Small intestine (tissue), 7 donors: ENCODE measurements around the gene CCDC3. TPM values are rescaled to one million over a fixed set of nuclear protein-coding genes. Genes with fewer than 3 reads are reported as not detected.

Experiments used
- DNase-seq, 2 donors: peaks; one replicate each; pipeline versions ENCODE4 v3.0.0 to v3.0.0-alpha.2; 2013
- FAIRE-seq: peaks from 2 replicates; lab custom pipeline; 2012; peaks lifted over from hg19 to GRCh38; lab: Jason Lieb, UNC
- H3K27ac ChIP-seq, 3 donors: one replicate each; pipeline ENCODE4 v1.5.1; 2013; ENCODE audit warnings: low read length in 2 of 3, mild to moderate bottlenecking in 2 of 3, control low read depth in 1 of 3, inconsistent platforms in 1 of 3, low read depth in 1 of 3, moderate library complexity in 1 of 3
- H3K27me3 ChIP-seq, 3 donors: one replicate each; pipeline ENCODE4 v1.6.1; 2013; ENCODE audit warnings: low read length in 3 of 3, inconsistent platforms in 1 of 3; ENCODE audit not compliant: control insufficient read depth in 3 of 3, insufficient read depth in 3 of 3
- H3K36me3 ChIP-seq, 3 donors: one replicate each; pipeline ENCODE4 v1.6.1; 2013; ENCODE audit warnings: low read length in 3 of 3, inconsistent platforms in 1 of 3, low read depth in 1 of 3, mild to moderate bottlenecking in 1 of 3, moderate library complexity in 1 of 3; ENCODE audit not compliant: control insufficient read depth in 3 of 3, insufficient read depth in 2 of 3
- H3K4me1 ChIP-seq, 3 donors: one replicate each; pipeline ENCODE4 v1.6.1; 2013; ENCODE audit warnings: low read length in 2 of 3, inconsistent platforms in 1 of 3, low read depth in 1 of 3, mild to moderate bottlenecking in 1 of 3, moderate library complexity in 1 of 3; ENCODE audit not compliant: control insufficient read depth in 3 of 3, insufficient read depth in 2 of 3
- H3K4me3 ChIP-seq, 3 donors: one replicate each; pipeline ENCODE4 v1.5.1; 2013; ENCODE audit warnings: low read length in 3 of 3, control low read depth in 1 of 3, inconsistent platforms in 1 of 3, low read depth in 1 of 3, mild to moderate bottlenecking in 1 of 3, moderate library complexity in 1 of 3
- H3K9me3 ChIP-seq, 2 donors: one replicate each; pipeline ENCODE4 v1.6.1; 2013; ENCODE audit warnings: low read depth in 1 of 2, low read length in 1 of 2; ENCODE audit not compliant: control insufficient read depth in 2 of 2, insufficient read depth in 1 of 2
- WGBS, 3 donors: extraction: QIAGEN DNeasy Blood & Tissue Kit; methylation state at CpG; one replicate each; pipeline ENCODE4 v1.1.7; 2013; 5-methylcytosine and 5-hydroxymethylcytosine counted together
- polyA plus RNA-seq, 4 donors: library from polyadenylated mRNA; stranded (reverse) in 3 of 4; unstranded in 1 of 4; fragments of 200-250 nt in 3 of 4; fragments of 120-200 nt in 1 of 4; gene quantifications; one replicate each; pipeline versions ENCODE4 v1.2.1 to v1.2.3, GENCODE V29; 2013
- donor health status: healthy with polysubstance abuse.
- donor health status: control.
- donor health status: control.
- donor health status: Bipolar disorder and iron deficiency.
- donor health status: healthy.

The CCDC3 gene
- polyA plus RNA-seq, 4 donors: 0.22 to 8.7 (median 4.1) TPM

DNA sequence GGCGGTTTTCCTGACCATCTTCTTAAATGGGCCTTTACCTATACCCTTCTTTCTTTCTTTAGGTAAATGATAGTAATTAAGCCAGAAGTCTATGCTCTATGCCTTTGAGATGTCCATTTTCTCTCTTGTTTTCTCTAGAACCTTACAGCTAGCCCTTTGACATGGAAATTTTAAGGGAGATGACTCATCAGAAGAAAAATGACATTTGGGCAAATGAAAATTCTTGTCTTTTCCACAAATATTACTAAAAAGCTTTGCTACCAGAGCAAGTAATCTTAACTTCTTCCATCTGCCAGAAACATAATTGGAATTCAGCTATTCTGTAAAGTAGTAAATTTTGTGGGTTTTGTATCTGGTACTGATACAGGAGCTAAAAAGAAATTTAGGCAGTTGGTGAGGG lies 59.5 kb downstream of the CCDC3 start:
- Histone ChIP-seq H3K27me3 (no peaks in the 10 kb centered on the region), H3K9me3 (no peaks in the 10 kb centered on the region), H3K4me1 (no peaks in the 10 kb centered on the region), H3K4me3 (no peak overlapping the region), H3K27ac (no peak overlapping the region), H3K36me3 (no peaks in the 10 kb centered on the region)
- DNase-seq: no peak
- WGBS, 3 donors: 89 to 97% (median 93%) methylated on average over 1 of the region's 1 CpG
- no peak for FAIRE-seq

DNA sequence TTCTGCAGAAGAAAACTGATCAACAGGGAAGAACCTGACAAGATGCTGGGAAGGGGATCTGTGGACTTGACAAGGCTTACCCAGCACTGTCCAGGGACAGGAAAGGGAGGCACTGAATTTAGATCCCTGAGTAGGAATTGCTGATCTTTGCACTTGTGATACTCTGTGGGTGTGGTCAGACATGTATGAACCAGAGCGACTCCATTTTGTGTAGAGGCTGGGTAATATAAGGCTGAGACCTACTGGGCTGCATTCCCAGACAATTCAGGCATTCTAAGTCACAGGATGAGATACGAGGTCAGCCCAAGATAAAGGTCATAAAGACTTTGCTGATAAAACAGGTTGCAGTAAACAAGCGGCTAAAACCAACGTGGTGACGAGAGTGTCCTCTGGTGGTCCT lies 60.7 kb downstream of the CCDC3 start:
- H3K27me3 ChIP-seq: no peaks in the 10 kb centered on the region
- no peak overlapping the region for H3K4me3 ChIP-seq
- DNase-seq (no peak), FAIRE-seq (no peak)
- H3K4me1 ChIP-seq: no peaks in the 10 kb centered on the region
- no peaks in the 10 kb centered on the region for H3K36me3 ChIP-seq
- 52 to 69% (median 55%) methylated on average over 5 of the region's 5 CpGs for WGBS, 3 donors
- H3K9me3 ChIP-seq: no peaks in the 10 kb centered on the region
- no peak overlapping the region for H3K27ac ChIP-seq

GRCh38 chr10:12938271-12938670 lies 63.2 kb downstream of the CCDC3 start:
- H3K9me3 ChIP-seq: no peaks in the 10 kb centered on the region
- FAIRE-seq (no peak), DNase-seq (no peak)
- H3K27ac ChIP-seq: no peak overlapping the region
- WGBS, 3 donors: 57 to 60% (median 60%) methylated on average over 4 of the region's 4 CpGs
- no peaks in the 10 kb centered on the region for H3K27me3 ChIP-seq
- no peak overlapping the region for H3K4me3 ChIP-seq
- H3K36me3 ChIP-seq: no peaks in the 10 kb centered on the region
- no peaks in the 10 kb centered on the region for H3K4me1 ChIP-seq

GRCh38 chr10:12937527-12937926 lies 64.0 kb downstream of the CCDC3 start:
- no peaks in the 10 kb centered on the region for H3K4me1 ChIP-seq
- FAIRE-seq (no peak), DNase-seq (no peak)
- H3K27ac ChIP-seq: no peak overlapping the region
- no peaks in the 10 kb centered on the region for H3K9me3 ChIP-seq
- no peak overlapping the region for H3K4me3 ChIP-seq
- no peaks in the 10 kb centered on the region for H3K36me3 ChIP-seq
- 75 to 87% (median 80%) methylated on average over 3 of the region's 3 CpGs for WGBS, 3 donors
- H3K27me3 ChIP-seq: no peaks in the 10 kb centered on the region

GRCh38 chr10:12934777-12935176 lies 66.7 kb downstream of the CCDC3 start:
- DNase-seq (peak in 1 of 2 donors; percentile 29), FAIRE-seq (no peak)
- no peak overlapping the region for H3K4me3 ChIP-seq
- H3K27me3 ChIP-seq: no peaks in the 10 kb centered on the region
- H3K36me3 ChIP-seq: no peaks in the 10 kb centered on the region
- no peak overlapping the region for H3K27ac ChIP-seq
- H3K9me3 ChIP-seq: no peaks in the 10 kb centered on the region
- 83 to 90% (median 85%) methylated on average over 4 of the region's 4 CpGs for WGBS, 3 donors
- no peaks in the 10 kb centered on the region for H3K4me1 ChIP-seq

- FAIRE-seq (no peak), DNase-seq (no peak)
- no peak overlapping the region for H3K4me3 ChIP-seq
- H3K36me3 ChIP-seq: no peaks in the 10 kb centered on the region
- 58 to 75% (median 63%) methylated on average over 2 of the region's 2 CpGs for WGBS, 3 donors
- no peaks in the 10 kb centered on the region for H3K4me1 ChIP-seq
- no peak overlapping the region for H3K27ac ChIP-seq
- peaks cover 0 to 2% (median 0%) of the 10 kb centered on the region in 3 donors for H3K27me3 ChIP-seq
- H3K9me3 ChIP-seq: no peaks in the 10 kb centered on the region
Observed at GRCh38 chr10:12929381-12929780, 72.1 kb downstream of the CCDC3 start.

DNA sequence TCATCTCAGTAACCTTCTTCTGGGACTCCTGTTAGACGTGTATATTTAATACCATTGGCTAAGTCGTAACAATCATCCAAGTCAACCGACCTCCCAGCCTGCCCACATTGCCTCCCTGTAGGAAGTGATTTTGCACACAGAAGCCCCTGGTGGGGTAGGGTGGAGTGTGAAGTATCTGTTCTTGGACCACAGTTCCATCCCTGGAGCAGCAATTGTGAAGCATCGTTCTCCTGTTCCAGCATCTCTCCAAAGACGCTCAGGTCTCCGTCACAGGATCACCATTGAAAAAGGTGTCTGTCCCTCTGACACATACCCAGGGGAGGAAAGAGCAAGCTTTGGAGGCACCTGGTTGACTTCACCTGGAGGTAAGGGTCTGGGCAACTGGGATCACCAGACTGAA lies 72.9 kb downstream of the CCDC3 start:
- FAIRE-seq (no peak), DNase-seq (no peak)
- Histone ChIP-seq H3K9me3 (no peaks in the 10 kb centered on the region), H3K27me3 (peaks cover 0 to 2% (median 0%) of the 10 kb centered on the region in 3 donors), H3K4me1 (no peaks in the 10 kb centered on the region), H3K27ac (no peak overlapping the region), H3K36me3 (no peaks in the 10 kb centered on the region), H3K4me3 (no peak overlapping the region)
- 87 to 94% (median 93%) methylated on average over 6 of the region's 6 CpGs for WGBS, 3 donors

- no peak overlapping the region for H3K27ac ChIP-seq
- WGBS, 3 donors: 61 to 85% (median 67%) methylated on average over 1 of the region's 1 CpG
- peaks cover 0 to 2% (median 0%) of the 10 kb centered on the region in 3 donors for H3K27me3 ChIP-seq
- no peaks in the 10 kb centered on the region for H3K36me3 ChIP-seq
- FAIRE-seq: no peak
- H3K4me3 ChIP-seq: no peak overlapping the region
- H3K9me3 ChIP-seq: no peaks in the 10 kb centered on the region
- H3K4me1 ChIP-seq: no peaks in the 10 kb centered on the region
- no peak for DNase-seq
Observed at GRCh38 chr10:12927896-12928295, 73.6 kb downstream of the CCDC3 start.

GRCh38 chr10:12925845-12926244 lies 75.7 kb downstream of the CCDC3 start:
- 95 to 100% (median 100%) methylated on average over 1 of the region's 1 CpG for WGBS, 3 donors

More at GRCh38 chr10:12925845-12926244, 75.7 kb downstream of the CCDC3 start:
- Histone ChIP-seq H3K4me3 (no peak overlapping the region), H3K4me1 (no peaks in the 10 kb centered on the region), H3K27ac (no peak overlapping the region), H3K36me3 (no peaks in the 10 kb centered on the region), H3K9me3 (no peaks in the 10 kb centered on the region), H3K27me3 (peaks cover 0 to 2% (median 0%) of the 10 kb centered on the region in 3 donors)
- DNase-seq (no peak), FAIRE-seq (no peak)
